ENCODE data around the gene SEC11C.

The SEC11C gene

DNA sequence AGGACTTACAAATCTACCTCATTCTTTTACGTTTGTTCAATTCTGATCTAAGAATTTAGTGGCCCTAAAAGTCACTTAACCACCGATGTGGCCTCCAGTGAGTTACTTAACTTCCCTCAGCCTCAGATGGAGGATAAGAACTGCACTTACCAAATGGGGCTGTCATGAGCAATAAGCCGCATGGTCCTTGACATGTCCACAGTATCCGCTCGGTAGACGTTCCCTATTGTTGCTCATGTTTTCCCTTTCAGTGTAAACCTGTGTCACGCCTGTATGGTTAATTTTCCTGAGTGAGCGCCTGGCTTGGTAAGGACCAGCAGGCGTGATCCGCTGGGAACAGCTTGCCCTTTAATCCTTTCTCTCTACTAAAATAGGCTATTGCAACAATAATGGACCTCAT is 20.3 kb downstream of the SEC11C start:
- H3K36me3 Mint-ChIP-seq, result peaks cover 13% of the 10 kb centered on the region
- H3K4me1 Mint-ChIP-seq, result no peaks in the 10 kb centered on the region
- no peak for DNase-seq
- CTCF ChIA-PET, result interaction anchor here (1.2 kb wide), 1 partner anchor 18 kb away, joined by 3 read pairs; no protein-coding TSS in a partner anchor
- no peaks in the 10 kb centered on the region for H3K27me3 Mint-ChIP-seq
- no peaks in the 10 kb centered on the region for H3K9me3 Mint-ChIP-seq
- H3K27ac Mint-ChIP-seq, result no peak overlapping the region
- no peak overlapping the region for H3K4me3 Mint-ChIP-seq

DNA sequence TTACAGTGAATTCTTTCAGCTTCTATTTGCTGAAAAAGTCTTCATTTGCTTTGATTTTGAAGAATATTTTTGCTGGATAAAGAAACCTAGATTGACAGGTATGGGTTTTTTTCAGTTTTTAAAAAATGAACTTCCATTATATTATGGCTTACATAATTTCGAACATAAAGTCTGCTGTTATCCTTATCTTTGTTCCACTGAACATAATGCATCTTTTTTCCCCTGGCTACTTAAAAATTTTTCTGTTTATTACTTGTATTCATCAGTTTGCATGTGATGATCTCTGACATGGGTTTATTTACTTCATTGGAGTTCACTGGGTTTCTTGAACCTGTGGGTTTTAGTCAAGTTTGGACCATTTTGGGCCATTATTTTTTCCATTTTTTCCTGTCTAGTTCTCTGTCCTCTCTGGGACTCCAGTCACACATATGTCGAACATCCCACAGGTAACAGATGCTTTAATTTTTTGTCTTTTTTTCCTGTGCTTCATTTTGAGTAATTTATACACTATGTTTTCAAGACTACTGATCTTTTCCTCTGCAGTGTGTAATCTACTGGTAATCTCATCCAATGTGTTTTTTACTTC is 33.1 kb downstream of the SEC11C start:
- Mint-ChIP-seq H3K4me3 (no peak overlapping the region), H3K36me3 (peaks cover 8% of the 10 kb centered on the region), H3K27ac (no peak overlapping the region), H3K4me1 (no peaks in the 10 kb centered on the region), H3K9me3 (peaks cover 23% of the 10 kb centered on the region), H3K27me3 (no peaks in the 10 kb centered on the region)
- CTCF ChIA-PET, result no interaction called here
- DNase-seq, result no peak

DNA sequence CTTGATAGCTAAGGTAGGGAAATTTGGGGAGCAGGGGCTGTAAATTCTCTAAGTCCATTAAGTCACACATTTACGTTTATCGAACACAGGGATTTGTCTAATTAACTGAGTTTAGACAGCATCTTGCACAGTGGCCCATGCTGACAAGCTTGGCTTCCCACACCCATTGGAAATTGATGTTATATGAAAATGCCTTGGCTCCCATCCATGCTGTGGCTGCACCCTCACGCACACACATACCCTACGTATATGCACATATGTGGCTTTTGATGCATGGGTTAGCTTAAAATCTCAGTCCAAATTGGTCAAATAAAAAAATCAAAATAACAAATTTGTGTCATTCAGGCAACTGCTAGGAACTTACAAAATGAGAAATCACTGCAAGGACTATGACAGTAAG is 37.8 kb downstream of the SEC11C start:
- H3K4me3 Mint-ChIP-seq, result no peak overlapping the region
- H3K4me1 Mint-ChIP-seq, result no peaks in the 10 kb centered on the region
- H3K27ac Mint-ChIP-seq, result no peak overlapping the region
- CTCF ChIA-PET, result interaction anchor here (1.2 to 1.3 kb wide), 2 partner anchors 17 to 520 kb away, joined by 3 read pairs; no protein-coding TSS in a partner anchor
- no peak for DNase-seq
- no peaks in the 10 kb centered on the region for H3K27me3 Mint-ChIP-seq
- peaks cover 15% of the 10 kb centered on the region for H3K9me3 Mint-ChIP-seq
- peaks cover 8% of the 10 kb centered on the region for H3K36me3 Mint-ChIP-seq

DNA sequence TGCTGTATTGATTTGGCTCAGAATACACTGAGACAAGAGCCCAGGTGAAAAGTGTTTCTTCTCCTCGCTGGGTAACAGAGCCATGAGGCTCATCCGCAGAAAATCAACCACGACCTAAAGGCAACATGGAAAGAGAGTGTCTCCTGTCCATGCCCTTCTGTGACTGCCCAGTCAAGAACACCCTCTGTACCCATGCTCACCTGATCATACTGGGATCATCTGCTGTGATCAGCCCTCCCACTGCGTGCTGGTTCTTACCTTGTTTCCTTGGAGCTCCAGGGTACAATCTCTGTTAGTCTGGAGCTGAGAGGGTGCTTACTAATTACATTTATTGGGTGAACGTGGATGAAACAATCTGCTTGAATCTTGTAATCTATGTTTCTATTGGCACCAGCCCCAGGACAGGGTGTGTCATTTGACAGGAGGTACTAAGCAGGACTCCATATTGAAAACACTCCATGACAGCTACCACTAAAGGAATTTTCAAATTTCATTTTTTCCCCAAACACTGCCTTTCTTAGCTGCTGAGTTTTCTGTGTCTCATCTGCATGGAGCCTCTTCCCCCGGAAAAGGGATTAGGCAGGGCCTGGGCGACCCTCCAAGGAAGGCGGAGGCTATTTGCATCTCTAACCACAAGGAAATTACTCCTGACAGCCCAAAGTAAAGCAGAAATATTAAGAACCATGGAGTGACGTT is 40.6 kb downstream of the SEC11C start:
- no peak overlapping the region for H3K27ac Mint-ChIP-seq
- no peaks in the 10 kb centered on the region for H3K4me1 Mint-ChIP-seq
- H3K4me3 Mint-ChIP-seq, result no peak overlapping the region
- H3K9me3 Mint-ChIP-seq, result no peaks in the 10 kb centered on the region
- H3K27me3 Mint-ChIP-seq, result peaks cover 6% of the 10 kb centered on the region
- CTCF ChIA-PET, result no interaction called here
- DNase-seq, result no peak
- H3K36me3 Mint-ChIP-seq, result no peaks in the 10 kb centered on the region

DNA sequence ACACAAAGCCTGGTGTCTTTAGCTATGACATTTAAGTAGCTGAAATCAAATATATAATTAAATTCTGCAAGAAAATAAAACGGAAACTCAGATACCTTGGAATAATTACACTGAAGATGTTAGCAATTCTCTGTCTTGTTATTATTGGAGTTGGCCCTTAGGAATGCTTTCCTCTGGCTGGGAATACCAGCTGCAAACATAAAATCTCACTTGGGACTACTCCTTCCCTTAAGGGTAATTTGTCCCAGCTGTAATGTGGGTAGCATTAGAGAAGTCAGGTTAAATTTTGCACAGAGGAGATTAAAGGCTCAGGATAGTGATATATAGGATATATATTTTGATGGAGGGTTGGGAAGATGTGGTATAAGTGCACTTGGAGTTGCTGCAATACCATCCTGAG is 43.0 kb downstream of the SEC11C start:
- H3K27me3 Mint-ChIP-seq, result peaks cover 9% of the 10 kb centered on the region
- DNase-seq, result no peak
- H3K9me3 Mint-ChIP-seq, result no peaks in the 10 kb centered on the region
- CTCF ChIA-PET, result no interaction called here
- H3K36me3 Mint-ChIP-seq, result no peaks in the 10 kb centered on the region
- H3K4me3 Mint-ChIP-seq, result no peak overlapping the region
- H3K27ac Mint-ChIP-seq, result no peak overlapping the region
- no peaks in the 10 kb centered on the region for H3K4me1 Mint-ChIP-seq

DNA sequence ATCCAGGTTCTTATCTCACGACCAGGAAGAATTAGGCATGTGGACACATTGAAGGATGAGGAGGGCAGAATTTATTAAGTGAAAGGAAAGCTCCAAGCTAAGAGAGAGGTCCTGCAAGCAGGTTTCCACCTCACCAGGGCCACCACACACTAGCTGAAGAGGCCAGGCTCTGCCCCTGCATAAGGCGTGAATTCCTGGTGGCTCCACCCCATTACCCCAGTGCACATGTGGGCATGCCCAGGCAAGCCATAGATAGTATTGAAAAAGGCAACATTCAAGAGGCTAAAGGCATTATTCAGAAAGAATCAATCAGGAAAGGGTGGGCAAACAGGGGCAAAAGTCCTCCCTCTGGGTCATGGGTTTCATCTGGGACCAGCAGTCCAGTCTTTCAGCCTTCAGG is 49.3 kb downstream of the SEC11C start:
- H3K9me3 Mint-ChIP-seq, result no peaks in the 10 kb centered on the region

DNA sequence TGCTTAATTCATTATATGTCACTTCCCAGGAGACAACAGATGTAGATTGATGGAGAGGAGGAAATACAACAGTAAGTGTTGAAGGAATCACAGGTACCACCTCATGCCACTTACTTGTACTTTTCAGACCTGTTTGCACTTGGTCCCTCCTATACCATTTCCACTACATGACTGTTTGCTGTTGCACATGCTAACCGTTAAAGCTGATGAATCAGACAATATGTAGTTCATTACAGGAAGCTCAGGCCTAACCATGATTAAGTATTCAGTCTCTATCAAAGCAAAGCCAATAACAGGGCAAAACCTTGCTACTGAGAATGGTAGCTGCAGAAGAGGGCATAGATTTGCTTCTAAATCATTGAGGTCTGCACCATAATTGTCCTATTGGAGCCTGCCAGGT is 50.1 kb downstream of the SEC11C start:
- CTCF ChIA-PET, result no interaction called here

More for the DNA sequence above, 49.3 kb downstream of the SEC11C start:
- Mint-ChIP-seq H3K4me1 (no peaks in the 10 kb centered on the region), H3K27ac (no peak overlapping the region), H3K27me3 (peaks cover 3% of the 10 kb centered on the region), H3K36me3 (no peaks in the 10 kb centered on the region), H3K4me3 (no peak overlapping the region)
- CTCF ChIA-PET, result no interaction called here
- no peak for DNase-seq

DNA sequence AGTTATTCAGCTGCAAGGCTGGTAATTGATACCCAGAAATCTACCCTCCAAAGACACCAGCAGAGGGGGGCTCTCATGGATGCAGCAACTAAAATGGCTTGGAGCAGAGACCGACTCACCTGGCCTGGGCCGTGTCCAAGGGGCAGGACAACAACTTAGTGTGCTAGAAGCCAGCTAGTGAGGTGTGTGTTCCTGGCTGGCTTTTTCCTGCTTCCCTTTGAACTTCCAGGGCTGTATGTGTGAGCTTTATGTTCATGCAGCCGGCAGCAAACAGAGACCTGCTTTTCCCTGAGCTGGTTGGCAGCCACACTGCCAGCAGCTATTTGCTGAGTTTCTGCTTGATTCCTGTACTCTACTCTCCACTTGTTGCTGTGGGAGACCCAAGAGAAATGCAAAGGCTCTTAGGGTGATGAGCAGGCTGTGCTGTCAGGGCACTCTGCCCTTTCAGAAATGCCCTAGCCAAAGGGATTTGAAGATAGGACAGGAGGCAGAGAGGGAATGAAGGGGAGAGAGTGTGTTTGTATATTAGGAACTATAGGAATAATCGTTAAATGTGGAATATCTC is 56.6 kb downstream of the SEC11C start:
- H3K27ac Mint-ChIP-seq, result no peak overlapping the region

More for the DNA sequence above, 50.1 kb downstream of the SEC11C start:
- Mint-ChIP-seq H3K27me3 (peaks cover 3% of the 10 kb centered on the region), H3K4me3 (no peak overlapping the region), H3K36me3 (no peaks in the 10 kb centered on the region), H3K4me1 (no peaks in the 10 kb centered on the region), H3K27ac (no peak overlapping the region), H3K9me3 (no peaks in the 10 kb centered on the region)
- DNase-seq, result no peak

DNA sequence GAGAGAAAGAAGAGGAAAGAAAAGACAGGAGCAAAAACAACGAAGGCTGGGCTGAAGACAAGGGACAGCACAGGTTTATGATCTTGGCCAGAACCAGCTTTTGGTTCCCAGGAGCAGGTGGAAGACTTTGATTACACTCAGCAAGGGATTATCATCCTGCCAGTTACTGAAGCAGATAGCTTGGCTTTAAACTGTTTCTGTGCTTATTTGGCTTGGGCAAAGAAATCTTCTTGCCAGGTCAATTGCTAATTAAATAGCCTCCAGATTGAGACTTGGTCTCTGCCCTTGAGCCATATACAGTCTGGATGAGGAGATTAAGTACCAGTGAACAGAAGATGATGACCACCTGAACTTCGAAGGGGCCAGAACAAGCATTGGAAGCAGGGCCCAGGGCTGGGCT is 58.0 kb downstream of the SEC11C start:
- Mint-ChIP-seq H3K27me3 (peaks cover 34% of the 10 kb centered on the region), H3K9me3 (no peaks in the 10 kb centered on the region), H3K36me3 (no peaks in the 10 kb centered on the region), H3K4me3 (no peak overlapping the region), H3K4me1 (no peaks in the 10 kb centered on the region), H3K27ac (no peak overlapping the region)
- CTCF ChIA-PET, result interaction anchor here (1.2 kb wide), 1 partner anchor 42 kb away, joined by 3 read pairs; no protein-coding TSS in a partner anchor
- DNase-seq, result no peak

More for the DNA sequence above, 56.6 kb downstream of the SEC11C start:
- CTCF ChIA-PET, result no interaction called here
- no peak for DNase-seq
- no peaks in the 10 kb centered on the region for H3K4me1 Mint-ChIP-seq
- no peaks in the 10 kb centered on the region for H3K36me3 Mint-ChIP-seq
- H3K4me3 Mint-ChIP-seq, result no peak overlapping the region
- peaks cover 27% of the 10 kb centered on the region for H3K27me3 Mint-ChIP-seq
- no peaks in the 10 kb centered on the region for H3K9me3 Mint-ChIP-seq

DNA sequence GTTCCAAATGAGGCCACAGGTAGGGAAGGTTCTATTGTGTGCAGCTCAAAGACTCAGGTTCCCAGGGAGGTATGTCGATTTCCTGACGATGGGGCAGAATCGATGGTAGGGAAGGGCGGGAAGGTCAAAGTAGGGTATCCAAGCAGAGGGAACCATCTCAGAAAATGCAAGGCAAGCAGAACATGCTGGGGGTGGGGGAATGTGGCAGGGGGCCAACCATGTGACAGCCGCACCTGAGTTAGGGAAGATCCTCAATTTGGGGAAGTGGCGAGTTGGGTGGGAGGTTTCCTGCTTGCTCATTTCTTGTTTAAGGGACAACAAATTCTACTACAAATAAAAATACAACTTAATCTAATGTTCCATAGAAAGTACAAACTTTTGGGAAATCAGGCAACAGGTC is 58.5 kb downstream of the SEC11C start:
- Mint-ChIP-seq H3K4me3 (no peak overlapping the region), H3K4me1 (no peaks in the 10 kb centered on the region), H3K9me3 (no peaks in the 10 kb centered on the region), H3K27me3 (peaks cover 40% of the 10 kb centered on the region), H3K36me3 (no peaks in the 10 kb centered on the region), H3K27ac (no peak overlapping the region)
- DNase-seq, result no peak
- CTCF ChIA-PET, result interaction anchor here (1.2 kb wide), 1 partner anchor 41 kb away, joined by 3 read pairs; no protein-coding TSS in a partner anchor

DNA sequence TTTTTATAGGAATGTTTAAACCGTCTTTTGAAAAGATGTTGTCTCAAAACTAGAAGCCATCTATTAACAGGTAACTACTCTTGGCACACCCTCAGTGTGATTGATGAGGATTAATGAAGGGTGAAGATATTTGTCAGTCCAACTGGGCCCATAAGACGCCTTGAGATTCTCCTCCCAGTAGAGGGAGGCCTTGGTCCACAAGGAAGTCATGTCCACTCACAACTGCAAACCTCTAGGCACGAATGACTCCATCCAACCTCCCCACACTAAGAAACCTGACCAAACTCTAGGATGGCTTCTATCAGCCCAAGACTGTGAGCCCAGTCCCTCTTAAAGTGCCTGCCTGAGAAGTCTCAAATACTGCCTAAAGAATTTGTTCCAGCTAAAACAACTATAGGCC is 61.1 kb downstream of the SEC11C start:
- peaks cover 38% of the 10 kb centered on the region for H3K27me3 Mint-ChIP-seq
- no peaks in the 10 kb centered on the region for H3K9me3 Mint-ChIP-seq
- H3K4me1 Mint-ChIP-seq, result no peaks in the 10 kb centered on the region
- H3K36me3 Mint-ChIP-seq, result no peaks in the 10 kb centered on the region
- H3K27ac Mint-ChIP-seq, result no peak overlapping the region
- no peak for DNase-seq
- H3K4me3 Mint-ChIP-seq, result no peak overlapping the region
- CTCF ChIA-PET, result no interaction called here

DNA sequence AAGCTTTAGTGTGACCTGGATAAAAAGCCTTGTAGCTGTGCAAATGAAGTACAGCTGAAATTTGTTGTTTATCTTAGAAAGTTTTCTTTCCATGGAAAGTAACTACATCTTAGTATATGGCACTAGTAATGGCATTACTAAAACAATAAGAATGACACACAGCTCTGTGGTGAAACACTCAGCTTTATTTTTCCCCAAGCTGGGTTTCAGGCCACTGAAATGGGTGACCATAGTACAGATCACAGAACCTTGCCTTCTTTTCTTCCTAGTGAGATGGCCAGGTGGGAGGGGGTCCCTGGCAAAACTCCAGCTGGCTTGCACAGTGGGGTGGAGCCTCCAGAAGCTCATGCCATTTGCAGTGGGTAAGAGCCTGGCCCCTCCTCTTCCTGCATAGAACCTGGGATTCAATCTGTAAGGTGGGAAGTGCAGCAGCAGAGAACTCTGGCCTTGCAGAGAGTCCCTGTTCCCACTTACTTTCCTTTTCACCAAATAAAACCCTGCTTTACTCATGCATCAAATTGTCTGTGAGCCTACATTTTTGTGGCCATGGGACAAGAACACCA is 62.7 kb downstream of the SEC11C start:
- H3K27me3 Mint-ChIP-seq, result peaks cover 28% of the 10 kb centered on the region
- no peak overlapping the region for H3K27ac Mint-ChIP-seq
- no peaks in the 10 kb centered on the region for H3K9me3 Mint-ChIP-seq
- CTCF ChIA-PET, result no interaction called here
- no peaks in the 10 kb centered on the region for H3K36me3 Mint-ChIP-seq
- no peaks in the 10 kb centered on the region for H3K4me1 Mint-ChIP-seq
- no peak for DNase-seq
- no peak overlapping the region for H3K4me3 Mint-ChIP-seq

DNA sequence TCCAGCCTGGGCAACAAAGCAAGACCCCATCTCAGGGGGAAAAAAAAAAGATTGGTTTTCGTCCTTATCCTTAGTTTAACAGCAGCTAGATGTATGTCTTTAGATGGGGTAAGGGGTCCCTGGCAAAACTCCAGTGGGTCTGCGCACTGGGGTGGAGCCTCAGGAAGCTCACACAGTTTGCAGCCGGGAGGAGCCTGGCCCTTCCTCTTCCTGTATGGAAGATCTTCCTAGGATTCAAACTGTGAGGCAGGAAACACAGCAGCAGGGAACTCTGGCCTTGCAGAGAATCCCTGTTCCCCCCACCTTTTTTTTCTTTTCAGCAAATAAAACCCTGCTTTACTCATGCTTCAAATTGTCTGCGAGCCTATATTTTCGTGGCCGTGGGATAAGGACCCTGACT is 67.8 kb downstream of the SEC11C start:
- DNase-seq, result no peak
- no peak overlapping the region for H3K27ac Mint-ChIP-seq
- no peaks in the 10 kb centered on the region for H3K4me1 Mint-ChIP-seq
- no peaks in the 10 kb centered on the region for H3K9me3 Mint-ChIP-seq
- H3K36me3 Mint-ChIP-seq, result no peaks in the 10 kb centered on the region
- no peak overlapping the region for H3K4me3 Mint-ChIP-seq
- CTCF ChIA-PET, result no interaction called here
- peaks cover 27% of the 10 kb centered on the region for H3K27me3 Mint-ChIP-seq
